ENCODE measurements around the gene MAN1B1.

- TF ChIP-seq CTCF (IDR thresholded peaks at IDR 0.05) (no peak), POLR2A (IDR thresholded peaks at IDR 0.05) (no peak)
Measured at GRCh38 chr9:137145731-137146526, 59.1 kb downstream of the MAN1B1 start.

All from sigmoid colon (tissue), 3 donors.